IMR-90 (cell line): Measurements from ENCODE around the gene GNAI2. TPM values are rescaled to one million over a fixed set of nuclear protein-coding genes. Genes with fewer than 3 reads are reported as not detected.

Experiments
- ATAC-seq: fragments of 200-7000 bp; cut with Tn5 transposase; 2 replicates; pipeline ENCODE4 v1.9.1; 2020; ENCODE audit warnings: low read depth, mild to moderate bottlenecking, moderate library complexity
- BruUV-seq: library from RNA; stranded (reverse); fragments of 400-500 nt; replicated peaks from 2 replicates; lab custom pipeline; 2021; lab: Mats Ljungman, UMichigan
- CTCF ChIA-PET: fragments of 300-600 bp; formaldehyde crosslinking; extraction: SDS; loops from one replicate; lab custom pipeline; 2021; ENCODE audit warnings: antibody characterized with exemption; lab: Yijun Ruan, JAX
- POLR2A ChIA-PET: fragments of 300-600 bp; sonication (Branson Sonifier 250); formaldehyde crosslinking; loops from one replicate; lab custom pipeline; 2022; ENCODE audit warnings: antibody characterized with exemption; ENCODE audit not compliant: unreplicated experiment; lab: Charles Lee
- DNase-seq: peaks from one replicate; pipeline ENCODE4 v3.0.0; 2013
- H2AFZ ChIP-seq: replicated peaks from 2 replicates; pipeline ENCODE3; 2013; ENCODE audit warnings: low read length, mild to moderate bottlenecking; ENCODE audit not compliant: poor library complexity
- H2AK5ac ChIP-seq: 2 replicates; pipeline ENCODE4 v1.6.1; 2013; ENCODE audit warnings: low read depth, low read length, inconsistent platforms
- H2AK9ac ChIP-seq: replicated peaks from 2 replicates; pipeline ENCODE3; 2013; ENCODE audit warnings: mild to moderate bottlenecking, low read depth, low read length, moderate library complexity; ENCODE audit not compliant: poor library complexity
- H2BK120ac ChIP-seq: 2 replicates; pipeline ENCODE4 v1.6.1; 2013; ENCODE audit warnings: low read depth, low read length, inconsistent platforms
- H2BK15ac ChIP-seq: 3 replicates; pipeline ENCODE4 v1.6.1; 2013; ENCODE audit warnings: low read depth, low read length, inconsistent platforms
- H2BK20ac ChIP-seq: 2 replicates; pipeline ENCODE4 v1.6.1; 2013; ENCODE audit warnings: low read depth, mild to moderate bottlenecking, inconsistent platforms, low read length, moderate library complexity
- H2BK5ac ChIP-seq: 2 replicates; pipeline ENCODE4 v1.6.1; 2013; ENCODE audit warnings: mild to moderate bottlenecking, low read depth, low read length, inconsistent platforms; ENCODE audit not compliant: poor library complexity, severe bottlenecking
- H3K14ac ChIP-seq: replicated peaks from 2 replicates; pipeline ENCODE4 v1.6.1; 2013; ENCODE audit warnings: low read depth, low read length, inconsistent platforms
- H3K18ac ChIP-seq: 2 replicates; pipeline ENCODE4 v1.6.1; 2013; ENCODE audit warnings: low read depth, low read length, control low read depth
- H3K23ac ChIP-seq: 2 replicates; pipeline ENCODE4 v1.6.1; 2013; ENCODE audit warnings: low read depth, low read length, inconsistent platforms
- H3K27ac ChIP-seq: 2 replicates; pipeline ENCODE4 v1.5.1; 2013; ENCODE audit warnings: mild to moderate bottlenecking, control low read depth, low read length; ENCODE audit not compliant: insufficient read depth
- H3K27me3 ChIP-seq: 2 replicates; pipeline ENCODE4 v1.6.1; 2013; ENCODE audit warnings: low read length; ENCODE audit not compliant: control insufficient read depth, insufficient read depth
- H3K36me3 ChIP-seq: 2 replicates; pipeline ENCODE4 v1.6.1; 2013; ENCODE audit warnings: low read length, mixed read lengths; ENCODE audit not compliant: control insufficient read depth, insufficient read depth
- H3K4ac ChIP-seq: 2 replicates; pipeline ENCODE4 v1.6.1; 2013; ENCODE audit warnings: low read depth, low read length, inconsistent platforms
- H3K4me1 ChIP-seq: 2 replicates; pipeline ENCODE4 v1.6.1; 2013; ENCODE audit warnings: low read length, mixed read lengths; ENCODE audit not compliant: control insufficient read depth, insufficient read depth
- H3K4me2 ChIP-seq: 2 replicates; pipeline ENCODE4 v1.6.1; 2013; ENCODE audit warnings: low read depth, mild to moderate bottlenecking, control low read depth, low read length, moderate library complexity
- H3K4me3 ChIP-seq: 2 replicates; pipeline ENCODE4 v1.5.1; 2013; ENCODE audit warnings: low read depth, mild to moderate bottlenecking, control low read depth, low read length, moderate library complexity; ENCODE audit not compliant: insufficient read depth
- H3K56ac ChIP-seq: 2 replicates; pipeline ENCODE4 v1.6.1; 2013; ENCODE audit warnings: low read length, inconsistent platforms; ENCODE audit not compliant: insufficient read depth; ENCODE audit errors: extremely low read depth
- H3K79me1 ChIP-seq, 2 experiments: 2 replicates each; pipeline ENCODE4 v1.6.1; 2013; ENCODE audit warnings: low read length in 2 of 2, inconsistent platforms in 1 of 2, low read depth in 1 of 2
- H3K9ac ChIP-seq: 2 replicates; pipeline ENCODE4 v1.6.1; 2013; ENCODE audit warnings: low read depth, low read length, control low read depth
- H3K9me1 ChIP-seq: 2 replicates; pipeline ENCODE4 v1.6.1; 2013; ENCODE audit warnings: low read length, inconsistent platforms; ENCODE audit not compliant: insufficient read depth
- H3K9me3 ChIP-seq: 2 replicates; pipeline ENCODE4 v1.6.1; 2013; ENCODE audit warnings: low read length; ENCODE audit not compliant: control insufficient read depth, insufficient read depth
- H4K20me1 ChIP-seq: 2 replicates; pipeline ENCODE4 v1.6.1; 2013; ENCODE audit warnings: low read length, inconsistent platforms; ENCODE audit not compliant: insufficient read depth
- H4K5ac ChIP-seq: 2 replicates; pipeline ENCODE4 v1.6.1; 2013; ENCODE audit warnings: mild to moderate bottlenecking, low read depth, low read length, control low read depth
- H4K8ac ChIP-seq, 2 experiments: 2 replicates each; pipeline ENCODE4 v1.6.1; 2013; ENCODE audit warnings: low read depth in 2 of 2, low read length in 2 of 2, control low read depth in 1 of 2, inconsistent platforms in 1 of 2
- H4K91ac ChIP-seq: 2 replicates; pipeline ENCODE4 v1.6.1; 2013; ENCODE audit warnings: low read depth, low read length, inconsistent platforms; ENCODE audit not compliant: insufficient read depth
- ELK1 ChIP-seq: fragments of 150-350 bp; IDR thresholded peaks from 2 replicates; pipeline ENCODE4 v1.6.1; 2016; ENCODE audit warnings: low read depth, mild to moderate bottlenecking, low read length, moderate library complexity, borderline replicate concordance
- FOS ChIP-seq: fragments of 150-350 bp; IDR thresholded peaks from 2 replicates; pipeline ENCODE4 v1.6.1; 2016; ENCODE audit warnings: low read depth, low read length
- WGBS, 2 experiments: methylation state at CpG; one replicate each; pipeline versions ENCODE4 v1.1.5 to v1.1.7; 2013; ENCODE audit warnings: missing lambda C conversion rate in 2 of 2; ENCODE audit not compliant: insufficient read length in 1 of 2; ENCODE audit errors: extremely low coverage in 2 of 2; 5-methylcytosine and 5-hydroxymethylcytosine counted together
- dilution Hi-C: fragments of 300-500 bp; cut with HindIII; formaldehyde crosslinking; loops from one replicate; pipeline ENCODE4 v1.14.3; 2018; ENCODE audit warnings: low sequenced_read_pairs; ENCODE audit not compliant: unreplicated experiment
- in situ Hi-C: fragments of 300-500 bp; cut with MboI; formaldehyde crosslinking; loops from 3 replicates; pipeline ENCODE4 v1.14.3; 2019; ENCODE audit warnings: low sequenced_read_pairs, inconsistent platforms, mixed read lengths
- intact Hi-C: fragments of 100-400 bp; cut with micrococcal nuclease; formaldehyde crosslinking; loops from 2 replicates; pipeline ENCODE4 v1.10.0; 2022
- polyA plus RNA-seq, 3 experiments: library from polyadenylated mRNA; depleted of rRNA; stranded (reverse); fragments of >200 nt; gene quantifications; 2 replicates each; pipeline ENCODE4 v1.2.3, GENCODE V29; 2012; ENCODE audit warnings: low replicate concordance in 1 of 3
- total RNA-seq: library from RNA; depleted of rRNA; stranded (reverse); fragments of >200 nt; gene quantifications from 2 replicates; pipeline ENCODE4 v1.2.3, GENCODE V29; 2012

The GNAI2 gene
- total and polyA plus RNA-seq, 2 of the 4 experiments (the other 2 are of a cell fraction): 867 to 1,079 TPM

DNA sequence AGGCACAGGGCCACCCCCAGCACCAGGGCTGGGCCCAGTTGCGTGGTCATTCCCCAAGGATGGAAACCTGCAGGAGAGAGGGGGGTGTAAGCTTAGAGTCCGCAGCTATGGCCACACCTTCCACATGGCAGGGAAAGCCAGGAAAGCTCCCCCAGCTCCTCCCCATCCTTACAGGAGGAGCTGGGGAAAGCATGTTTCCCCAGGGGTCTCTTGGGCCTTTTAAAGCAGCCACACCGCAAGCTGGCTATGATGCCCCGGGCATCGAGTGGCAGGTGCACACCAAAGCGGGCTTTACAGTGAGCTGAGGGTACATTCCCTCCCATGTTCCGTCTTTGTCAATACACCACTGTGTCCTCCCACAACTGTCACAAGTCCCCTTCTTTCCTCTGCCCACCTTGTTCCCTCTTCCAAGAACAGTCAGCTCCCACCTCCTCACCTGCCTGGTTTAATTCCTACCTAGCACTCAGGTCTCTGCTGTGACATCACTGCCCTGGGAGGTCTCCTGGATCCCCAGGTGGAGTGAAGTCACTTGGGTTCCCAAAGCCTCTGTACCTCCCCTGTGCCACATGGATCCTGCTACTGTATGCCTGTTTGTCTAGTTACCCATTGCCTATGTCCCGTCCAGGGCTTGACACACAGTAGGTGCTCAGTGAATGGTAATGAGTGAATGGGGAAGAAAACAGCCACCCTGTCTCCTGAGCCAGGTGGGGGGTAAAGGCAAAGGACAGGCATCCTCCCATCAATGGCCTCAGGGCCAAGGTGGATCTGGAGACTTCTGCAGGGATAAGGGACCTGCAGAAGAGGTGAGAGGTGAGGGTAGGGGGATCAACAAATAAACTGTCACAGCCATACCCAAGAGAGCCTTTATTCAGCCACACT is 59.8 kb downstream of the GNAI2 start:
- Histone ChIP-seq H4K91ac (no peak overlapping the region), H2BK120ac (no peak overlapping the region), H3K79me1 (peaks cover 19 to 38% of the 10 kb centered on the region in 2 experiments; a peak in 3 of 4 replicates), H3K4me3 (no peak overlapping the region), H4K5ac (no peak overlapping the region), H2AFZ (peak overlapping the region; percentile 45), H2AK9ac (no peak overlapping the region), H2AK5ac (no peak overlapping the region), H3K4me2 (no peak overlapping the region), H3K56ac (no peak overlapping the region), H3K4ac (no peak overlapping the region), H3K4me1 (peaks cover 21% of the 10 kb centered on the region), H3K9ac (no peak overlapping the region), H3K18ac (no peak overlapping the region), H2BK15ac (no peak overlapping the region), H3K9me1 (peaks cover 17% of the 10 kb centered on the region), H3K14ac (no peak overlapping the region), H4K8ac (no peak overlapping the region), H3K27me3 (no peaks in the 10 kb centered on the region), H4K20me1 (no peaks in the 10 kb centered on the region), H3K9me3 (no peaks in the 10 kb centered on the region), H3K27ac (no peak overlapping the region), H3K23ac (no peak overlapping the region), H2BK5ac (no peak overlapping the region), H2BK20ac (no peak overlapping the region), H3K36me3 (no peaks in the 10 kb centered on the region)
- TF ChIP-seq ELK1 (no peak), FOS (no peak)
- no TSS peak for BruUV-seq
- POLR2A ChIA-PET: no interaction called here
- ATAC-seq (no peak), DNase-seq (no peak)
- CTCF ChIA-PET: no interaction called here
- in situ Hi-C loops (no loop called here), dilution Hi-C loops (no loop called here), intact Hi-C loops (no loop called here)
- WGBS, 2 experiments: 98% methylated on average over 5 of the region's 8 CpGs; no CpG with 5 or more reads in 1 of the 2 experiments
